ENCODE results near the gene LHX3.

- TF ChIP-seq FOXM1 (IDR thresholded peaks at IDR 0.05; ENCODE audit: low read depth) (no peak), CTCF (IDR thresholded peaks at IDR 0.05) (no peak), REST (IDR thresholded peaks at IDR 0.05; ENCODE audit: low read depth, low read length) (no peak), JUND (IDR thresholded peaks at IDR 0.05) (no peak), RCOR1 (IDR thresholded peaks at IDR 0.05; ENCODE audit: low read length) (no peak)
These were observed 45.7 kb upstream of the LHX3 start for GRCh38 chr9:136250676-136251075.
